Measurements from ENCODE around the gene AGPAT3.

Gene AGPAT3

GRCh38 chr21:43925609-43926008 is 60.6 kb downstream of the AGPAT3 start:
- no peak for DNase-seq

DNA sequence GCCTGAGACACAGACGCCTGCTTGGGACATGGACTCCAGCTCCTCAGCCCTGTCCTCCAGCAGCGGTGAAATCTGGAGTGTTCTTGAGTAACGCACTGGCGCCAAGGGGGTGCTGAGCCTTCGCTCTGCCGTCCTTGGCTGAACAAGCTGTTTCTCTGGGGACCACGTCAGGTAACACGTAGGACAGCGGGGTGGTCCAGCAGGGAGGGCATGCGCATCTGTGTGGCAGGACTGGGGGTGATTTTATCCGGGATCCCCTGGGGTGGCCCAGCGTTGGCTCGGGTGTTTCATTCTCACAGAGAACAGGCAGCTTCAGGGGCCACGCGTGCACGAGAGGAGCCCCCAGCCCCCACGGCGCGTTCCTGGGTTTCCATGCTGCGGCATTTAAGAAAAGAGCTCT is 61.2 kb downstream of the AGPAT3 start:
- DNase-seq = no peak

DNA sequence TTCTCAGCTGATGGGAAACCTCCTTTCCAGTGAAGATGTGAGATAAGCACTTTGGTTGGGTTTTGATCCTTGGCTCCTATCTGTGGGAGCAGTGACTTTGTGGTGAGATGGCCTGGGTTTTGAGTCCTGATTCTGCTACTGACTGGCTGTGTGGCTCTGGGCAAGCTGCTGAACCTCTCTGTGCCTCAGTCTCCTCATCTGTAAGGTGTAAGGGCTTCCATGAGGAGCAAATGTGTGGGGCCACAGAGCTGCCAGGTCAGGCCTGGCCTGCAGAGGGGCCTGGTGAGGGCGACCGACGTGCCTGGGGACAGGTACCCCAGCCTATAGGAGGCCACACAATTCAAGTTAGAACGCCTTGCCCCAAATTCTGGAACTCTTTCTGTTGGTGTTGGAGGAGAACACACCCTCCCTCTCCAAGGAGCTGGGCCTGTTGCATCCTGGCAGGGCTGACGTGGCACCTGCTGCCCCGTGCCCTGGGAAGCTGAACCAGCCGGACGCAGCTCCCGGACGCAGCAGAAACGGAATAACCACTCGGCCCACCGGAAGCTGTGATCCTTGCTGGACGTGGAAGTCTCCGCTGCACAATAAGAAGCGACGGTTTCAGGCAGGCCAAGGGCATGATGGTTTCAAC is 62.7 kb downstream of the AGPAT3 start:
- DNase-seq = no peak

DNA sequence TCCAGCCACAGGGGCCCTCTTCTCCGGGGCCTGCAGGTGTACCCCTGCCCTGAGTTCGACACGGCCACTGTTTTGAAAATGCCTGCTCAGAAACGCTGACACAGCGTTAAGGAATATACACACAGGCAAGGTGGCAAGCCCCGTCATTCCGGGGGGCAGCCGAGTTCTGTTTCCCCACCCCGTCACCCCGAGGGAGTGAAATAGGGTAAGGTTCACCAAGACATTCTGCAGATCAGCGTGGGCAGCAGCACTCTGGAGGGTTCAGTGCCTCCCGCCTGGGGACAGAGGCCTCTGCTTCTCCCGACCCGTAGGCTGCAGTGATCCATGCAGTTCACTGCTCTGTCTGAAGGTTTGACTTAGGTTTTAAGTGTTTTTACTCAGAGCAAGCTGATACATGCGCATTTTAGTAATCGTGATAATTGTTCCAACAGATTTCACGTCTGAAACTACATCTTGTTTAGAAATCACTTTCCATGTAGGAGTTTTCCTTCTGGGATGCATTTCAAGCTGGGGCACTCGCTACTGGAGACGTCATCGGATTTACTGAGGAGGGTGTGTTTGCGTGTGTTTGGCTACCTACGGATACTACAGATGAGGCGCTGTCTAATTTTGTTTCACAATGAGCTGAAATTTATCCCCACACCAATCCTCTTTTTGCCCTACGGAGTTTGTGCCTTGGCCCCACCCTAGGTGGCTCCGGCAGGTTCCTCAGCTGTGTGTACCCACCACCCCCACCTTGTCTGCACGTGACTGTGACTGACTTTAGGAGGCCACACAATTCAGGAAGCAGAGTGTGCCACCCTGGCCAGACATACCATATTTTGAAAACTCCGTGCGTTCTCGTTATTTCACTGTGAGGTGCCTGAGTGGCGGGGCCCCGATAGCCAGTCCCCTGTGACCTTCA is 63.5 kb downstream of the AGPAT3 start:
- DNase-seq = no peak

GRCh38 chr21:43929217-43929971 is 64.4 kb downstream of the AGPAT3 start:
- no peak for DNase-seq

- DNase-seq = no peak
Measured at GRCh38 chr21:43930074-43930847, 65.2 kb downstream of the AGPAT3 start.

- no peak for DNase-seq
Measured at GRCh38 chr21:43930848-43931375, 65.9 kb downstream of the AGPAT3 start.

GRCh38 chr21:43931489-43931888 is 66.5 kb downstream of the AGPAT3 start:
- no peak for DNase-seq

- no peak for DNase-seq
Measured at GRCh38 chr21:43932005-43932404, 67.0 kb downstream of the AGPAT3 start.

GRCh38 chr21:43933199-43933598 is 68.2 kb downstream of the AGPAT3 start:
- no peak for DNase-seq

- DNase-seq = no peak
Measured at GRCh38 chr21:43933680-43934079, 68.7 kb downstream of the AGPAT3 start.

- no peak for DNase-seq
Measured at GRCh38 chr21:43934116-43934515, 69.1 kb downstream of the AGPAT3 start.

GRCh38 chr21:43934716-43935705 is 70.0 kb downstream of the AGPAT3 start:
- no peak for DNase-seq

GRCh38 chr21:43935711-43936110 is 70.7 kb downstream of the AGPAT3 start:
- DNase-seq = no peak

- DNase-seq = no peak
Measured at GRCh38 chr21:43936247-43936967, 71.4 kb downstream of the AGPAT3 start.

GRCh38 chr21:43937051-43937832 is 72.2 kb downstream of the AGPAT3 start:
- no peak for DNase-seq

- no peak for DNase-seq
Measured at GRCh38 chr21:43937891-43938309, 72.9 kb downstream of the AGPAT3 start.

GRCh38 chr21:43938751-43939442 is 73.9 kb downstream of the AGPAT3 start:
- peak; percentile 90 for DNase-seq
